ENCODE results near the gene AKAP8L. TPM values are rescaled to one million over a fixed set of nuclear protein-coding genes. Genes with fewer than 3 reads are reported as not detected.

The AKAP8L gene
- total RNA-seq, 1 experiment from 2014 or later, result 123 TPM

GRCh38 chr19:15397782-15398181 is 21.0 kb downstream of the AKAP8L start:
- Histone ChIP-seq H2AFZ (ENCODE audit: low read length) (no peak overlapping the region), H2BK12ac (ENCODE audit: insufficient read length, low read depth, low read length) (no peak overlapping the region), H3K14ac (ENCODE audit: insufficient read depth, low read length) (no peak overlapping the region), H3K23me2 (ENCODE audit: insufficient read length, low read depth, low read length, poor library complexity, severe bottlenecking) (no peaks in the 10 kb centered on the region), H3K56ac (ENCODE audit: insufficient read length, low read depth, low read length) (no peak overlapping the region), H3T11ph (ENCODE audit: low read length) (no peak overlapping the region), H3K23ac (ENCODE audit: insufficient read length, low read depth, low read length) (no peak overlapping the region), H2BK120ac (ENCODE audit: low read depth, low read length, poor library complexity, severe bottlenecking) (no peak overlapping the region), H4K91ac (ENCODE audit: insufficient read length, low read depth, low read length) (no peak overlapping the region), H2BK20ac (ENCODE audit: low read depth, low read length, poor library complexity, severe bottlenecking) (no peak overlapping the region), H3K27me3 (ENCODE audit: insufficient read depth, low read length) (no peaks in the 10 kb centered on the region), H3K9ac (ENCODE audit: extremely low read depth, insufficient read length, low read length) (no peak overlapping the region), H3K4me2 (ENCODE audit: insufficient read depth, insufficient read length, low read length) (no peak overlapping the region), H3K9me3 (ENCODE audit: control insufficient read depth, low read depth, low read length) (no peaks in the 10 kb centered on the region), H3K79me2 (ENCODE audit: insufficient read depth, low read length) (peaks cover 1% of the 10 kb centered on the region), H4K8ac (replicated peaks; ENCODE audit: insufficient read length, low read depth, low read length) (no peak overlapping the region), H4K5ac (ENCODE audit: insufficient read length, low read depth, low read length) (no peak overlapping the region), H2AK5ac (ENCODE audit: insufficient read length, low read length) (no peak overlapping the region), H2BK15ac (ENCODE audit: low read depth, low read length) (no peak overlapping the region), H3K4me1 (ENCODE audit: insufficient read depth, low read length) (no peaks in the 10 kb centered on the region), H3K79me1 (ENCODE audit: insufficient read depth, low read depth, low read length, poor library complexity, severe bottlenecking) (no peaks in the 10 kb centered on the region), H3K18ac (ENCODE audit: insufficient read length, low read depth, low read length) (no peak overlapping the region), H3K27ac (ENCODE audit: insufficient read length, low read depth, low read length) (no peak overlapping the region), H2BK5ac (ENCODE audit: insufficient read length, low read length) (no peak overlapping the region), H3K4ac (ENCODE audit: low read depth, low read length) (no peak overlapping the region), H4K20me1 (ENCODE audit: control insufficient read depth, insufficient read depth, insufficient read length) (no peaks in the 10 kb centered on the region)
- Mint-ChIP-seq H3K27me3 (ENCODE audit: low read depth) (no peaks in the 10 kb centered on the region), H3K36me3 (ENCODE audit: insufficient read depth in 1 of 3, low read depth in 3 of 3) (peaks cover 48 to 84% (median 75%) of the 10 kb centered on the region in 3 experiments), H3K9me3 (no peaks in the 10 kb centered on the region; a peak in 1 of 5 replicates), H3K4me3 (no peak overlapping the region), H3K27ac (no peak overlapping the region), H3K4me1 (no peaks in the 10 kb centered on the region)
- no CpG with 5 or more reads among the region's 11 CpGs for WGBS (ENCODE audit: extremely low coverage, insufficient read length, low lambda C conversion rate)
- no peak for TF ChIP-seq CTCF (conservative IDR thresholded peaks at IDR 0.05)
- DNase-seq, result no peak
